Mammary epithelial cell (primary cell): ENCODE data around the gene NFATC2IP.

Source experiments
- CTCF ChIP-seq, 2 donors: IDR thresholded peaks in 1 of 2; conservative IDR thresholded peaks in 1 of 2; 2 replicates each; pipeline ENCODE4 v1.5.1; 2011 to 2012; ENCODE audit warnings: inconsistent platforms in 2 of 2, low read length in 2 of 2, mild to moderate bottlenecking in 2 of 2, control low read depth in 1 of 2, low read depth in 1 of 2; ENCODE audit not compliant: insufficient read depth in 1 of 2; ENCODE audit errors: extremely low read depth in 1 of 2
- EZH2 ChIP-seq: IDR thresholded peaks from 2 replicates; pipeline ENCODE4 v1.6.1; 2012; ENCODE audit warnings: low read length, inconsistent platforms, borderline replicate concordance

GRCh38 chr16:29007730-29008593 lies 57.2 kb downstream of the NFATC2IP start:
- no peak for TF ChIP-seq CTCF (conservative IDR thresholded peaks at IDR 0.05 in 1 of 2, IDR thresholded peaks at IDR 0.05 in 1 of 2; ENCODE audit: extremely low read depth in 1 of 2, insufficient read depth in 1 of 2, low read depth in 1 of 2, low read length in 2 of 2)
- no peak for TF ChIP-seq EZH2
